Mucosa of descending colon (tissue), 3 donors: ENCODE data around the gene MXRA7. TPM values are rescaled to one million over a fixed set of nuclear protein-coding genes. Genes with fewer than 3 reads are reported as not detected.
"Not testable (repeated sequence)": the region's sequence is repeated elsewhere in the genome, so short reads cannot be mapped to it uniquely, and the experiment has no call there.

ENCODE experiments used
- ATAC-seq: fragments of 200-7000 bp; cut with Tn5 transposase; one replicate; pipeline ENCODE4 v1.9.1; 2020; ENCODE audit warnings: mild to moderate bottlenecking, moderate library complexity
- DNase-seq, 3 donors: peaks; one replicate each; pipeline ENCODE4 v3.0.0-alpha.2; 2020
- H3K36me3 ChIP-seq: fragments of 200-600 bp; one replicate; pipeline ENCODE4 v1.8.0; 2021; ENCODE audit warnings: low read depth, mild to moderate bottlenecking
- H3K4me1 ChIP-seq: fragments of 200-600 bp; one replicate; pipeline ENCODE4 v1.8.0; 2021; ENCODE audit warnings: low read depth, mild to moderate bottlenecking
- H3K4me3 ChIP-seq: fragments of 200-600 bp; one replicate; pipeline ENCODE4 v1.8.0; 2021; ENCODE audit warnings: mild to moderate bottlenecking
- H3K9me3 ChIP-seq: fragments of 200-600 bp; one replicate; pipeline ENCODE4 v1.8.0; 2021; ENCODE audit warnings: mild to moderate bottlenecking
- CTCF ChIP-seq: fragments of 200-600 bp; IDR thresholded peaks from one replicate; pipeline ENCODE4 v1.8.0; 2022; ENCODE audit warnings: antibody characterized with exemption, mild to moderate bottlenecking
- intact Hi-C, 2 donors: fragments of 100-400 bp; cut with DNase I in 1 of 2; cut with micrococcal nuclease in 1 of 2; formaldehyde crosslinking; loops; one replicate each; pipeline versions ENCODE4 v1.11.0 to v1.11.1; 2022; cut with DNase I, micrococcal nuclease
- total RNA-seq, 3 donors: library from RNA; stranded (reverse); fragmentation: NEBNext Ultra II Directional in 2 of 3; extraction: Animal tissue kit (Norgen Biotek cat#: 25700) in 2 of 3; gene quantifications; one replicate each; pipeline versions ENCODE4 v1.2.1 to v1.2.4, GENCODE V29; 2021 to 2023
- donor health status: DM: no; HTN: no; CAD: no; lungs with moderate emphysema.
- donor health status: DM: no; HTN: no; CAD: no.
- donor health status: DM: no; HTN: yes; CAD: no.

Gene MXRA7
- total RNA-seq, 3 donors from 2014 or later, result 11.4 to 214 (median 24.5) TPM

- DNase-seq, result no peak
- Histone ChIP-seq H3K4me3 (peak overlapping the region; percentile 31), H3K36me3 (no peaks in the 10 kb centered on the region), H3K4me1 (peaks cover 16% of the 10 kb centered on the region), H3K9me3 (no peaks in the 10 kb centered on the region)
- intact Hi-C loops, result no loop called here
- no peak for TF ChIP-seq CTCF
- no peak for ATAC-seq
Observed at GRCh38 chr17:76642032-76642561, 68.7 kb downstream of the MXRA7 start.

GRCh38 chr17:76641501-76641900 is 69.3 kb downstream of the MXRA7 start:
- intact Hi-C loops, result no loop called here
- Histone ChIP-seq H3K4me3 (no peak overlapping the region), H3K9me3 (no peaks in the 10 kb centered on the region), H3K4me1 (peaks cover 16% of the 10 kb centered on the region), H3K36me3 (no peaks in the 10 kb centered on the region)
- DNase-seq (peak in 1 of 3 donors; percentile 42), ATAC-seq (peak; percentile 39)
- no peak for TF ChIP-seq CTCF

- TF ChIP-seq CTCF, result no peak
- no peaks in the 10 kb centered on the region for H3K9me3 ChIP-seq
- intact Hi-C loops, result no loop called here
- peaks cover 12% of the 10 kb centered on the region for H3K4me1 ChIP-seq
- DNase-seq (no peak), ATAC-seq (no peak)
- H3K36me3 ChIP-seq, result no peaks in the 10 kb centered on the region
- peak overlapping the region; percentile 4 for H3K4me3 ChIP-seq
Observed at GRCh38 chr17:76640550-76641380, 70.0 kb downstream of the MXRA7 start.

GRCh38 chr17:76638263-76638662 is 72.5 kb downstream of the MXRA7 start:
- H3K36me3 ChIP-seq, result no peaks in the 10 kb centered on the region
- no peaks in the 10 kb centered on the region for H3K9me3 ChIP-seq
- intact Hi-C loops, result no loop called here
- DNase-seq (no peak), ATAC-seq (no peak)
- no peak overlapping the region for H3K4me3 ChIP-seq
- TF ChIP-seq CTCF, result no peak
- peaks cover 9% of the 10 kb centered on the region for H3K4me1 ChIP-seq

- ATAC-seq, H3K36me3 ChIP-seq, H3K4me1 ChIP-seq, DNase-seq, H3K9me3 ChIP-seq, H3K4me3 ChIP-seq, intact Hi-C loops: not testable (repeated sequence)
Observed at GRCh38 chr17:76636486-76637206, 74.1 kb downstream of the MXRA7 start.
